Muscle layer of colon (tissue), 2 donors: Measurements from ENCODE around the gene TIGIT.

Experiments used
- H3K27ac ChIP-seq: one replicate; pipeline ENCODE4 v1.7.0; 2013; ENCODE audit warnings: low read depth, mild to moderate bottlenecking, low read length, moderate library complexity
- H3K27me3 ChIP-seq, 2 donors: one replicate each; pipeline ENCODE4 v1.7.0; 2013; ENCODE audit warnings: low read length in 2 of 2, mild to moderate bottlenecking in 2 of 2; ENCODE audit not compliant: insufficient read depth in 2 of 2, control insufficient read depth in 1 of 2
- H3K36me3 ChIP-seq: one replicate; pipeline ENCODE4 v1.7.0; 2013; ENCODE audit warnings: mild to moderate bottlenecking, low read length; ENCODE audit not compliant: insufficient read depth
- H3K4me1 ChIP-seq: one replicate; pipeline ENCODE4 v1.7.0; 2013; ENCODE audit warnings: mild to moderate bottlenecking, low read length; ENCODE audit not compliant: insufficient read depth
- H3K4me3 ChIP-seq, 2 donors: one replicate each; pipeline ENCODE4 v1.7.0; 2013; ENCODE audit warnings: low read length in 2 of 2, low read depth in 1 of 2, mild to moderate bottlenecking in 1 of 2, moderate library complexity in 1 of 2
- H3K9ac ChIP-seq: one replicate; pipeline ENCODE4 v1.7.0; 2013; ENCODE audit warnings: low read length
- H3K9me3 ChIP-seq: one replicate; pipeline ENCODE4 v1.7.0; 2013; ENCODE audit warnings: mild to moderate bottlenecking, low read length
- donor health status: abdominal sarcoma.
- donor health status: Adenocarcinoma of cecum.

The TIGIT gene

GRCh38 chr3:114356066-114356465, 62.2 kb downstream of the TIGIT start:
- Histone ChIP-seq H3K4me1 (no peaks in the 10 kb centered on the region), H3K27ac (no peak overlapping the region), H3K9ac (no peak overlapping the region)

GRCh38 chr3:114356525-114356924, 62.7 kb downstream of the TIGIT start:
- H3K36me3 ChIP-seq, result peaks cover 3% of the 10 kb centered on the region
- no peaks in the 10 kb centered on the region for H3K4me1 ChIP-seq
- H3K9me3 ChIP-seq, result no peaks in the 10 kb centered on the region
- no peak overlapping the region for H3K27ac ChIP-seq
- no peaks in the 10 kb centered on the region for H3K27me3 ChIP-seq
- no peak overlapping the region for H3K4me3 ChIP-seq
- no peak overlapping the region for H3K9ac ChIP-seq

More at GRCh38 chr3:114356066-114356465, 62.2 kb downstream of the TIGIT start:
- Histone ChIP-seq H3K27me3 (no peaks in the 10 kb centered on the region), H3K4me3 (no peak overlapping the region), H3K36me3 (peaks cover 7% of the 10 kb centered on the region), H3K9me3 (no peaks in the 10 kb centered on the region)
